HEK293 (cell line): Measurements from ENCODE around the gene INSM1.
"Not testable (repeated sequence)": the region's sequence is repeated elsewhere in the genome, so short reads cannot be mapped to it uniquely, and the experiment has no call there.

ENCODE experiments used
- CTCF ChIA-PET: fragments of 350-600 bp; formaldehyde crosslinking; extraction: SDS; loops from one replicate; lab custom pipeline; 2021; ENCODE audit warnings: antibody characterized with exemption; lab: Yijun Ruan, JAX
- POLR2A ChIA-PET: fragments of 300-600 bp; formaldehyde crosslinking; extraction: SDS; loops from one replicate; lab custom pipeline; 2020; ENCODE audit warnings: antibody characterized with exemption, inconsistent platforms; lab: Yijun Ruan, JAX
- H3K27ac ChIP-seq: fragments of 200-500 bp; sonication (Bioruptor generic); 2 replicates; pipeline ENCODE4 v1.5.1; 2014; ENCODE audit warnings: low read depth, low read length, control low read depth, inconsistent platforms; ENCODE audit errors: extremely low read depth
- H3K36me3 ChIP-seq, 2 experiments: fragments of 200-500 bp in 1 of 2; sonication (Bioruptor generic) in 1 of 2; 1 replicate in 1 of 2; 2 replicates in 1 of 2; pipeline ENCODE4 v1.5.1; 2014 to 2017; ENCODE audit warnings: inconsistent platforms in 2 of 2, low read length in 2 of 2; ENCODE audit not compliant: control insufficient read depth in 2 of 2, insufficient read depth in 1 of 2
- H3K4me1 ChIP-seq: fragments of 200-500 bp; sonication (Bioruptor generic); 2 replicates; pipeline ENCODE4 v1.5.1; 2014; ENCODE audit warnings: mild to moderate bottlenecking, low read length, inconsistent platforms; ENCODE audit not compliant: control insufficient read depth, insufficient read depth
- H3K4me3 ChIP-seq: 2 replicates; pipeline ENCODE4 v1.5.1; 2011; ENCODE audit warnings: low read depth, mild to moderate bottlenecking, control low read depth, low read length, moderate library complexity
- H3K9me3 ChIP-seq: fragments of 200-500 bp; sonication (Bioruptor generic); 2 replicates; pipeline ENCODE4 v1.5.1; 2014; ENCODE audit warnings: low read depth, low read length, inconsistent platforms; ENCODE audit not compliant: control insufficient read depth, insufficient read depth
- AEBP2 ChIP-seq: fragments of 450-650 bp; formaldehyde crosslinking; IDR thresholded peaks from 2 replicates; pipeline ENCODE4 v1.5.1; 2016; ENCODE audit warnings: missing biosample characterization, missing genetic modification characterization, borderline replicate concordance
- EGR2 ChIP-seq: fragments of 450-650 bp; formaldehyde crosslinking; IDR thresholded peaks from 2 replicates; pipeline ENCODE4 v1.5.1; 2016; ENCODE audit warnings: low read depth, missing biosample characterization, missing genetic modification characterization
- GFI1B ChIP-seq: fragments of 450-650 bp; formaldehyde crosslinking; IDR thresholded peaks from 2 replicates; pipeline ENCODE4 v1.5.1; 2016; ENCODE audit warnings: missing biosample characterization, missing genetic modification characterization
- HOXD13 ChIP-seq: sonication (generic); formaldehyde crosslinking; IDR thresholded peaks from 2 replicates; pipeline ENCODE4 v1.8.0; 2022; ENCODE audit warnings: missing genetic modification reagents, borderline replicate concordance
- SP7 ChIP-seq: fragments of 450-650 bp; formaldehyde crosslinking; IDR thresholded peaks from 2 replicates; pipeline ENCODE4 v1.5.1; 2016; ENCODE audit warnings: missing biosample characterization, missing genetic modification characterization
- ZBTB1 ChIP-seq: fragments of 450-650 bp; formaldehyde crosslinking; IDR thresholded peaks from 2 replicates; pipeline ENCODE4 v1.5.1; 2016; ENCODE audit warnings: missing biosample characterization, missing genetic modification characterization
- ZFP37 ChIP-seq: fragments of 450-650 bp; formaldehyde crosslinking; IDR thresholded peaks from 2 replicates; pipeline ENCODE4 v1.5.1; 2016; ENCODE audit warnings: missing biosample characterization, missing genetic modification characterization
- ZNF138 ChIP-seq: fragments of 450-650 bp; formaldehyde crosslinking; IDR thresholded peaks from 2 replicates; pipeline ENCODE4 v1.5.1; 2016; ENCODE audit warnings: missing biosample characterization, missing genetic modification characterization, borderline replicate concordance
- ZNF223 ChIP-seq: fragments of 450-650 bp; formaldehyde crosslinking; IDR thresholded peaks from 2 replicates; pipeline ENCODE4 v1.5.1; 2016; ENCODE audit warnings: missing biosample characterization, missing genetic modification characterization
- ZNF350 ChIP-seq: fragments of 450-650 bp; formaldehyde crosslinking; IDR thresholded peaks from 2 replicates; pipeline ENCODE4 v1.5.0; 2017; ENCODE audit warnings: missing biosample characterization, mild to moderate bottlenecking, missing genetic modification characterization
- ZNF560 ChIP-seq: fragments of 450-650 bp; formaldehyde crosslinking; IDR thresholded peaks from 2 replicates; pipeline ENCODE4 v1.5.1; 2017; ENCODE audit warnings: missing biosample characterization, missing genetic modification characterization, borderline replicate concordance
- ZNF600 ChIP-seq: fragments of 450-650 bp; formaldehyde crosslinking; IDR thresholded peaks from 2 replicates; pipeline ENCODE4 v1.5.1; 2016; ENCODE audit warnings: missing biosample characterization, missing genetic modification characterization
- ZNF629 ChIP-seq: fragments of 450-650 bp; formaldehyde crosslinking; IDR thresholded peaks from 2 replicates; pipeline ENCODE4 v1.5.1; 2017; ENCODE audit warnings: missing biosample characterization, missing genetic modification characterization
- ZNF76 ChIP-seq: fragments of 450-650 bp; formaldehyde crosslinking; IDR thresholded peaks from 2 replicates; pipeline ENCODE4; 2016; ENCODE audit warnings: low read depth, missing biosample characterization, missing genetic modification characterization, borderline replicate concordance
- TF ChIP-seq, protein P1 (sequence below): fragments of 450-650 bp; formaldehyde crosslinking; IDR thresholded peaks from 2 replicates; pipeline ENCODE4 v1.5.1; 2016; ENCODE audit warnings: missing biosample characterization, missing genetic modification characterization
- TF ChIP-seq, protein P2 (sequence below): fragments of 450-650 bp; formaldehyde crosslinking; IDR thresholded peaks from 2 replicates; pipeline ENCODE4 v1.5.1; 2016; ENCODE audit warnings: missing biosample characterization, missing genetic modification characterization

Gene INSM1

GRCh38 chr20:20355503-20355902 is 12.4 kb upstream of the INSM1 start:
- H3K4me1 ChIP-seq, H3K9me3 ChIP-seq, H3K27ac ChIP-seq, POLR2A ChIA-PET, H3K36me3 ChIP-seq, H3K4me3 ChIP-seq, CTCF ChIA-PET: not testable (repeated sequence)
- TF ChIP-seq, protein P1, sequence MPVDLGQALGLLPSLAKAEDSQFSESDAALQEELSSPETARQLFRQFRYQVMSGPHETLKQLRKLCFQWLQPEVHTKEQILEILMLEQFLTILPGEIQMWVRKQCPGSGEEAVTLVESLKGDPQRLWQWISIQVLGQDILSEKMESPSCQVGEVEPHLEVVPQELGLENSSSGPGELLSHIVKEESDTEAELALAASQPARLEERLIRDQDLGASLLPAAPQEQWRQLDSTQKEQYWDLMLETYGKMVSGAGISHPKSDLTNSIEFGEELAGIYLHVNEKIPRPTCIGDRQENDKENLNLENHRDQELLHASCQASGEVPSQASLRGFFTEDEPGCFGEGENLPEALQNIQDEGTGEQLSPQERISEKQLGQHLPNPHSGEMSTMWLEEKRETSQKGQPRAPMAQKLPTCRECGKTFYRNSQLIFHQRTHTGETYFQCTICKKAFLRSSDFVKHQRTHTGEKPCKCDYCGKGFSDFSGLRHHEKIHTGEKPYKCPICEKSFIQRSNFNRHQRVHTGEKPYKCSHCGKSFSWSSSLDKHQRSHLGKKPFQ (tag by site-specific recombination): peak; percentile 92

DNA sequence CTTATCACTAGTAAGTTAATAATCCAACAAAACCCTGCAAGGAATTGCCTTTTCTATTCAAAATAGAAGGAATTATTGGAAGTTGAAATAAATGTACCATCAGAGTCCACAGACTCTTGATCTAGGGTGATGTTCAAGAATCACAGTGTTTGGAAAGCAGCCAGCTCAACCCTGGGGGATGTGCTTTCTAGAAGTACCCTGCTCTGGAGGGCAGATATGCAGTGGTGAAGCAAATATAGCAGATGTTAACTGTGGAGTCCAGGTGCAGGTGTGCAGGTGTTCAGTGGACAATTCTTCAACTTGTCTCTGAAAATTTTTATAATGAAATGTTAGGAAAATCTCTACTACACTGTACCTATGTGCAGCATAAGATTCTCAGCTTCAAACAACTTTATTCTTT is 9.1 kb upstream of the INSM1 start:
- ChIA-PET POLR2A (no interaction called here), CTCF (interaction anchor here (0.6 to 0.7 kb wide), 2 partner anchors 208 to 307 kb away, joined by 3 read pairs; no protein-coding TSS in a partner anchor)
- no peak overlapping the region for H3K4me3 ChIP-seq
- H3K4me1 ChIP-seq: peaks cover 6% of the 10 kb centered on the region; the same call in 1 of the 2 replicates
- H3K27ac ChIP-seq: no peak overlapping the region
- H3K36me3 ChIP-seq: no peaks in the 10 kb centered on the region
- TF ChIP-seq ZNF560 (tag by site-specific recombination) (no peak), EGR2 (tag by site-specific recombination) (no peak), ZFP37 (tag by site-specific recombination) (no peak), AEBP2 (no peak), HOXD13 (no peak), ZNF629 (tag by site-specific recombination) (no peak), ZBTB1 (tag by site-specific recombination) (no peak), ZNF76 (tag by site-specific recombination) (no peak), ZNF350 (tag by site-specific recombination) (no peak), ZNF223 (tag by site-specific recombination) (no peak), SP7 (tag by site-specific recombination) (no peak), GFI1B (no peak), ZNF138 (no peak)
- TF ChIP-seq, protein P2, sequence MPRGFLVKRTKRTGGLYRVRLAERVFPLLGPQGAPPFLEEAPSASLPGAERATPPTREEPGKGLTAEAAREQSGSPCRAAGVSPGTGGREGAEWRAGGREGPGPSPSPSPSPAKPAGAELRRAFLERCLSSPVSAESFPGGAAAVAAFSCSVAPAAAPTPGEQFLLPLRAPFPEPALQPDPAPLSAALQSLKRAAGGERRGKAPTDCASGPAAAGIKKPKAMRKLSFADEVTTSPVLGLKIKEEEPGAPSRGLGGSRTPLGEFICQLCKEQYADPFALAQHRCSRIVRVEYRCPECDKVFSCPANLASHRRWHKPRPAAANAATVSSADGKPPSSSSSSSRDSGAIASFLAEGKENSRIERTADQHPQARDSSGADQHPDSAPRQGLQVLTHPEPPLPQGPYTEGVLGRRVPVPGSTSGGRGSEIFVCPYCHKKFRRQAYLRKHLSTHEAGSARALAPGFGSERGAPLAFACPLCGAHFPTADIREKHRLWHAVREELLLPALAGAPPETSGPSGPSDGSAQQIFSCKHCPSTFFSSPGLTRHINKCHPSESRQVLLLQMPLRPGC: no peak
- H3K9me3 ChIP-seq: no peaks in the 10 kb centered on the region

DNA sequence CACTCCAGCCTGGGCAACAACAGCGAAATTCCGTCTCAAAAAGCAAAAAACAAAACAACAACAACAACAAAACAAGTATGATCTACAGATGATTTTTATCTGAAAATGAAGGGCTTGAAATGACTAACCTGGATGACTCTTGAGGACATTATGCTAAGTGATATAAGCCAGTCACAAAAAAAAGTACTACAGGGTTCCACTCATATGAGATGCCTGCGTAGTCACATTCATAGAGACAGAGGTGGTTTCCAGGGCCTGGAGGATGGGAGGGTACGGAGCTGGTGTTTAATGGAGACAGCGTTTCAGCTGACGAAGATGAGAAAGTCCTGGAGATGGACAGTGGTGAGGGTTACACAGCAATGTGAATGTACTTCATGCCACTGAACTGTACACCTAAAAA is 8.3 kb upstream of the INSM1 start:
- CTCF ChIA-PET: interaction anchor here (0.6 to 1.0 kb wide), 4 partner anchors 16 to 1219 kb away, joined by 3 to 4 read pairs (median 3); no protein-coding TSS in a partner anchor
- POLR2A ChIA-PET: no interaction called here
- no peaks in the 10 kb centered on the region for H3K9me3 ChIP-seq
- peaks cover 10% of the 10 kb centered on the region; the same call in 1 of the 2 replicates for H3K4me1 ChIP-seq
- no peaks in the 10 kb centered on the region for H3K36me3 ChIP-seq
- TF ChIP-seq ZNF600: 0 out of 2 replicates have a peak, but pooled peaks have one; percentile 33
- TF ChIP-seq EGR2 (tag by site-specific recombination): no peak
- TF ChIP-seq, all 188 proteins: peak for 1
- no peak overlapping the region for H3K27ac ChIP-seq
- H3K4me3 ChIP-seq: no peak overlapping the region
